CD4-positive, alpha-beta memory T cell (primary cell): ENCODE results near the gene MPZL2. TPM values are rescaled to one million over a fixed set of nuclear protein-coding genes. Genes with fewer than 3 reads are reported as not detected.
A peak's percentile ranks its signal among the peaks of the same experiment; 100 is the strongest.

Experiments used
- CTCF ChIA-PET: fragments of 350-600 bp; sonication (Branson Sonifier 250); formaldehyde crosslinking; loops from one replicate; lab custom pipeline; 2021; ENCODE audit warnings: inconsistent platforms; ENCODE audit not compliant: partially characterized antibody; lab: Charles Lee
- POLR2A ChIA-PET: fragments of 350-600 bp; sonication (Branson Sonifier 250); formaldehyde crosslinking; loops from one replicate; lab custom pipeline; 2021; ENCODE audit not compliant: partially characterized antibody; lab: Charles Lee
- DNase-seq, 5 donors: peaks; one replicate each; pipeline versions ENCODE4 v3.0.0 to v3.0.0-alpha.2; 2020 to 2022; ENCODE audit warnings: mixed read lengths in 1 of 5
- H3K27ac ChIP-seq: one replicate; pipeline ENCODE4 v1.7.0; 2013; ENCODE audit warnings: low read depth, low read length
- H3K27me3 ChIP-seq: 2 replicates; pipeline ENCODE4 v1.7.0; 2013; ENCODE audit warnings: mild to moderate bottlenecking, low read length, moderate library complexity; ENCODE audit not compliant: insufficient read depth
- H3K36me3 ChIP-seq: 2 replicates; pipeline ENCODE4 v1.7.0; 2013; ENCODE audit warnings: mild to moderate bottlenecking, low read length, moderate library complexity; ENCODE audit not compliant: insufficient read depth
- H3K4me1 ChIP-seq: 2 replicates; pipeline ENCODE4 v1.7.0; 2013; ENCODE audit warnings: mild to moderate bottlenecking, low read length, moderate library complexity; ENCODE audit not compliant: insufficient read depth
- H3K4me3 ChIP-seq, 2 donors: one replicate each; pipeline ENCODE4 v1.7.0; 2013; ENCODE audit warnings: low read length in 2 of 2, mild to moderate bottlenecking in 1 of 2
- H3K9me3 ChIP-seq, 2 donors: one replicate each; pipeline ENCODE4 v1.7.0; 2013; ENCODE audit warnings: low read length in 2 of 2, control low read depth in 1 of 2; ENCODE audit not compliant: control insufficient read depth in 1 of 2
- H3K27ac Mint-ChIP-seq, 7 donors: one replicate each; pipeline ENCODE4 v1.8.0; 2020 to 2021; ENCODE audit warnings: mixed read lengths in 7 of 7, mild to moderate bottlenecking in 6 of 7, inconsistent platforms in 3 of 7, moderate library complexity in 3 of 7
- H3K27me3 Mint-ChIP-seq, 2 donors: one replicate each; pipeline ENCODE4 v1.8.0; 2020 to 2021; ENCODE audit warnings: mixed read lengths in 2 of 2
- H3K36me3 Mint-ChIP-seq, 2 donors: one replicate each; pipeline ENCODE4 v1.8.0; 2020 to 2021; ENCODE audit warnings: mixed read lengths in 2 of 2, inconsistent platforms in 1 of 2, mild to moderate bottlenecking in 1 of 2
- H3K4me1 Mint-ChIP-seq, 4 donors: one replicate each; pipeline ENCODE4 v1.8.0; 2020 to 2021; ENCODE audit warnings: mixed read lengths in 4 of 4, mild to moderate bottlenecking in 1 of 4
- H3K4me3 Mint-ChIP-seq, 8 donors: one replicate each; pipeline ENCODE4 v1.8.0; 2020 to 2021; ENCODE audit warnings: mixed read lengths in 8 of 8, mild to moderate bottlenecking in 7 of 8, moderate library complexity in 6 of 8, inconsistent platforms in 3 of 8
- H3K9me3 Mint-ChIP-seq, 8 donors: one replicate each; pipeline ENCODE4 v1.8.0; 2020 to 2021; ENCODE audit warnings: mixed read lengths in 8 of 8, mild to moderate bottlenecking in 5 of 8, inconsistent platforms in 3 of 8, moderate library complexity in 1 of 8
- intact Hi-C: fragments of 100-400 bp; cut with micrococcal nuclease; formaldehyde crosslinking; loops from one replicate; pipeline ENCODE4 v1.15.1; 2023
- polyA plus RNA-seq, 2 donors: library from polyadenylated mRNA; unstranded; fragments of 300-500 nt; fragmentation: Illumina TruSeq; gene quantifications; one replicate each; pipeline ENCODE4 v1.2.3, GENCODE V29; 2021
- total RNA-seq, 2 experiments: library from RNA; stranded (reverse); gene quantifications; one replicate each; pipeline ENCODE4 v1.2.3, GENCODE V29; 2021

The MPZL2 gene
- total and polyA plus RNA-seq, 4 experiments from 2014 or later, result 0.64 to 4.2 (median 3.3) TPM

GRCh38 chr11:118233850-118234249, 30.2 kb downstream of the MPZL2 start:
- Mint-ChIP-seq H3K9me3 (peaks cover 0 to 2% (median 0%) of the 10 kb centered on the region in 8 donors), H3K4me3 (no peak overlapping the region), H3K4me1 (peaks cover 18 to 25% (median 23%) of the 10 kb centered on the region in 4 donors), H3K27me3 (no peaks in the 10 kb centered on the region), H3K36me3 (peaks cover 30 to 59% of the 10 kb centered on the region in 2 donors), H3K27ac (peak overlapping the region in 4 of 7 donors; percentile 10 to 86 (median 52))
- no peak for DNase-seq
- Histone ChIP-seq H3K9me3 (no peaks in the 10 kb centered on the region), H3K4me1 (peaks cover 41% of the 10 kb centered on the region), H3K27ac (no peak overlapping the region), H3K4me3 (no peak overlapping the region), H3K36me3 (peaks cover 21% of the 10 kb centered on the region), H3K27me3 (no peaks in the 10 kb centered on the region)
- intact Hi-C loops, result no loop called here
- ChIA-PET CTCF (no interaction called here), POLR2A (interaction anchor here (1.0 to 6.6 kb wide), 3 partner anchors 8 to 32 kb away, joined by 3 to 73 read pairs (median 9); partner anchors contain the start of gene JAML)

- no peak overlapping the region for H3K27ac ChIP-seq
- H3K4me1 ChIP-seq, result peaks cover 41% of the 10 kb centered on the region
- POLR2A ChIA-PET, result interaction anchor here (1.0 to 6.6 kb wide), 4 partner anchors 8 to 31 kb away, joined by 3 to 73 read pairs (median 6); partner anchors contain the start of gene JAML
- H3K4me3 ChIP-seq, result no peak overlapping the region
- CTCF ChIA-PET, result no interaction called here
- peaks cover 21% of the 10 kb centered on the region for H3K36me3 ChIP-seq
- Mint-ChIP-seq H3K4me3 (no peak overlapping the region), H3K9me3 (peaks cover 0 to 2% (median 0%) of the 10 kb centered on the region in 8 donors), H3K36me3 (peaks cover 33 to 56% of the 10 kb centered on the region in 2 donors), H3K4me1 (peaks cover 14 to 23% (median 20%) of the 10 kb centered on the region in 4 donors), H3K27me3 (no peaks in the 10 kb centered on the region), H3K27ac (peak overlapping the region; percentile 7 to 74 (median 60))
- no peak for DNase-seq
- intact Hi-C loops, result no loop called here
- H3K27me3 ChIP-seq, result no peaks in the 10 kb centered on the region
- H3K9me3 ChIP-seq, result no peaks in the 10 kb centered on the region
These were observed 30.7 kb downstream of the MPZL2 start for GRCh38 chr11:118233377-118233776.

GRCh38 chr11:118232659-118233058, 31.4 kb downstream of the MPZL2 start:
- DNase-seq, result peak in 1 of 5 donors; percentile 55
- Mint-ChIP-seq H3K9me3 (peaks cover 0 to 2% (median 0%) of the 10 kb centered on the region in 8 donors), H3K4me1 (peaks cover 10 to 28% (median 21%) of the 10 kb centered on the region in 4 donors), H3K36me3 (peaks cover 35 to 57% of the 10 kb centered on the region in 2 donors), H3K4me3 (no peak overlapping the region), H3K27me3 (no peaks in the 10 kb centered on the region), H3K27ac (peak overlapping the region; percentile 13 to 74 (median 60))
- ChIA-PET POLR2A (interaction anchor here (1.0 to 6.6 kb wide), 5 partner anchors 8 to 107 kb away, joined by 3 to 73 read pairs (median 4); partner anchors contain the start of genes JAML and MPZL3), CTCF (interaction anchor here (1.8 kb wide), 1 partner anchor 34 kb away, joined by 5 read pairs; no protein-coding TSS in a partner anchor)
- H3K9me3 ChIP-seq, result no peaks in the 10 kb centered on the region
- peaks cover 44% of the 10 kb centered on the region for H3K4me1 ChIP-seq
- intact Hi-C loops, result no loop called here
- peaks cover 21% of the 10 kb centered on the region for H3K36me3 ChIP-seq
- H3K4me3 ChIP-seq, result no peak overlapping the region
- no peak overlapping the region for H3K27ac ChIP-seq
- H3K27me3 ChIP-seq, result no peaks in the 10 kb centered on the region

GRCh38 chr11:118231461-118231860, 32.6 kb downstream of the MPZL2 start:
- H3K36me3 Mint-ChIP-seq, result peaks cover 38 to 56% of the 10 kb centered on the region in 2 donors
- H3K9me3 Mint-ChIP-seq, result peaks cover 0 to 2% (median 0%) of the 10 kb centered on the region in 8 donors
- Histone ChIP-seq H3K36me3 (peaks cover 21% of the 10 kb centered on the region), H3K4me1 (peaks cover 56% of the 10 kb centered on the region), H3K27ac (no peak overlapping the region), H3K27me3 (no peaks in the 10 kb centered on the region), H3K9me3 (no peaks in the 10 kb centered on the region), H3K4me3 (no peak overlapping the region)
- no peak overlapping the region for H3K27ac Mint-ChIP-seq
- intact Hi-C loops, result no loop called here
- H3K27me3 Mint-ChIP-seq, result no peaks in the 10 kb centered on the region
- CTCF ChIA-PET, result interaction anchor here (1.8 kb wide), 1 partner anchor 33 kb away, joined by 5 read pairs; no protein-coding TSS in a partner anchor
- no peak for DNase-seq
- POLR2A ChIA-PET, result interaction anchor here (0.8 to 6.6 kb wide), 5 partner anchors 9 to 33 kb away, joined by 3 to 73 read pairs (median 9); no protein-coding TSS in a partner anchor
- peaks cover 10 to 39% (median 27%) of the 10 kb centered on the region in 4 donors for H3K4me1 Mint-ChIP-seq
- no peak overlapping the region for H3K4me3 Mint-ChIP-seq

GRCh38 chr11:118230088-118230487, 34.0 kb downstream of the MPZL2 start:
- H3K27ac Mint-ChIP-seq, result no peak overlapping the region
- H3K9me3 Mint-ChIP-seq, result no peaks in the 10 kb centered on the region
- ChIA-PET POLR2A (interaction anchor here (0.7 to 6.6 kb wide), 14 partner anchors 12 to 181 kb away, joined by 3 to 73 read pairs (median 4); partner anchors contain the start of genes CD3G and MPZL3), CTCF (interaction anchor here (0.8 to 2.5 kb wide), 7 partner anchors 9 to 61 kb away, joined by 3 to 14 read pairs (median 4); partner anchors contain the start of gene MPZL3)
- H3K27me3 ChIP-seq, result no peaks in the 10 kb centered on the region
- no peaks in the 10 kb centered on the region for H3K27me3 Mint-ChIP-seq
- intact Hi-C loops, result loop anchor here (1.0 kb wide), 1 partner anchor 11 kb away; no protein-coding TSS in a partner anchor
- H3K4me3 ChIP-seq, result no peak overlapping the region
- DNase-seq, result peak; percentile 74 to 84 (median 80)
- peaks cover 34 to 46% of the 10 kb centered on the region in 2 donors for H3K36me3 Mint-ChIP-seq
- peaks cover 70% of the 10 kb centered on the region for H3K4me1 ChIP-seq
- no peaks in the 10 kb centered on the region for H3K9me3 ChIP-seq
- peak overlapping the region in 3 of 8 donors; percentile 45 to 65 (median 52) for H3K4me3 Mint-ChIP-seq
- peak overlapping the region; percentile 58 for H3K27ac ChIP-seq
- H3K4me1 Mint-ChIP-seq, result peaks cover 6 to 48% (median 33%) of the 10 kb centered on the region in 4 donors
- H3K36me3 ChIP-seq, result peaks cover 18% of the 10 kb centered on the region

GRCh38 chr11:118229274-118229847, 34.7 kb downstream of the MPZL2 start:
- intact Hi-C loops, result no loop called here
- POLR2A ChIA-PET, result interaction anchor here (0.6 to 6.6 kb wide), 15 partner anchors 12 to 562 kb away, joined by 3 to 73 read pairs (median 4); partner anchors contain the start of genes CD3G, DDX6 and MPZL3

More at GRCh38 chr11:118229274-118229847, 34.7 kb downstream of the MPZL2 start:
- DNase-seq, result no peak
- peaks cover 14% of the 10 kb centered on the region for H3K36me3 ChIP-seq
- Mint-ChIP-seq H3K27ac (no peak overlapping the region), H3K36me3 (peaks cover 31 to 38% of the 10 kb centered on the region in 2 donors), H3K4me1 (peaks cover 13 to 51% (median 38%) of the 10 kb centered on the region in 4 donors), H3K9me3 (no peaks in the 10 kb centered on the region), H3K27me3 (no peaks in the 10 kb centered on the region), H3K4me3 (peak overlapping the region in 4 of 8 donors; percentile 23 to 78 (median 58))
- CTCF ChIA-PET, result interaction anchor here (0.8 to 2.5 kb wide), 7 partner anchors 13 to 62 kb away, joined by 3 to 14 read pairs (median 4); partner anchors contain the start of gene MPZL3
- no peaks in the 10 kb centered on the region for H3K9me3 ChIP-seq
- peak overlapping the region in 1 of 2 donors; percentile 25 for H3K4me3 ChIP-seq
- peaks cover 73% of the 10 kb centered on the region for H3K4me1 ChIP-seq
- peak overlapping the region; percentile 58 for H3K27ac ChIP-seq
- no peaks in the 10 kb centered on the region for H3K27me3 ChIP-seq
